OCI-LY1 (cell line): Measurements from ENCODE around the gene MCFD2.

Experiments used
- EZH2 ChIP-seq: fragments of 200-600 bp; sonication (generic), shearing (Covaris generic); IDR thresholded peaks from 2 replicates; pipeline ENCODE4 v1.8.0; 2017; ENCODE audit warnings: borderline replicate concordance, mixed run types, mild to moderate bottlenecking, antibody characterized with exemption, low read length, moderate library complexity, mixed read lengths
- TF ChIP-seq, protein P1 (sequence below): fragments of 200-600 bp; sonication (generic), shearing (Covaris generic); IDR thresholded peaks from 2 replicates; pipeline ENCODE4 v1.5.1; 2017; ENCODE audit warnings: mild to moderate bottlenecking, antibody characterized with exemption, low read length, moderate library complexity, mixed read lengths

DNA sequence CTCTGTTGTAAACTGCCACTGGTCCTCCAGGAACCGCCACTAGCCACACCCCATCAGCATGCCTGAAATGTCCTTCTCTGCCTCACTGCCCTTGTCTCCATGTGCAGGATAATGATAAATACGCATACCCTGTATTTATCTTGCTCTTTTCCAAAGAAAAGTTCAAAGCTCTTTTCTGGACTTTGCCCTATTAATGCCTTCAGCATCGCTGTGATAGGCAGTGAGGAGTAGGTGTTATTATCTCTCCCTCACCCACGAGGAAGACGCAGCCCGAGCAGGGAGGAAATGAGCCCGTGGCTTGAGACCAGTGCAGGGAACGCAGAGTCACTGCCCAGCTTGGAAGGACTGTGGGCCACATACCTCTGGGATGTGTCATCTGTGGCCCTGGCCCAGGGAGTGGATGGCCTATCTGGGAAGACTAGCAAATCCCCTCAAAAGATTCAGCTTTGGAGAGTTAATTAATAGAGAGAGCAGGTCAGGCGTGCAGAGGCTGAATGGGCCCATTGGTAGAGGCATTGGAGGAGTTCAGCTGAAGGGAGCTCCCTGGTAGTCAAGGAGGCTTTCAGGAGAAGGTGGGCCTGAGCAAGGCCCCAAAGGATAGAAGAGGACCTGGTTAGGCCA lies 39.5 kb upstream of the MCFD2 start:
- TF ChIP-seq, protein P1, sequence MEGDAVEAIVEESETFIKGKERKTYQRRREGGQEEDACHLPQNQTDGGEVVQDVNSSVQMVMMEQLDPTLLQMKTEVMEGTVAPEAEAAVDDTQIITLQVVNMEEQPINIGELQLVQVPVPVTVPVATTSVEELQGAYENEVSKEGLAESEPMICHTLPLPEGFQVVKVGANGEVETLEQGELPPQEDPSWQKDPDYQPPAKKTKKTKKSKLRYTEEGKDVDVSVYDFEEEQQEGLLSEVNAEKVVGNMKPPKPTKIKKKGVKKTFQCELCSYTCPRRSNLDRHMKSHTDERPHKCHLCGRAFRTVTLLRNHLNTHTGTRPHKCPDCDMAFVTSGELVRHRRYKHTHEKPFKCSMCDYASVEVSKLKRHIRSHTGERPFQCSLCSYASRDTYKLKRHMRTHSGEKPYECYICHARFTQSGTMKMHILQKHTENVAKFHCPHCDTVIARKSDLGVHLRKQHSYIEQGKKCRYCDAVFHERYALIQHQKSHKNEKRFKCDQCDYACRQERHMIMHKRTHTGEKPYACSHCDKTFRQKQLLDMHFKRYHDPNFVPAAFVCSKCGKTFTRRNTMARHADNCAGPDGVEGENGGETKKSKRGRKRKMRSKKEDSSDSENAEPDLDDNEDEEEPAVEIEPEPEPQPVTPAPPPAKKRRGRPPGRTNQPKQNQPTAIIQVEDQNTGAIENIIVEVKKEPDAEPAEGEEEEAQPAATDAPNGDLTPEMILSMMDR: no peak
- TF ChIP-seq EZH2: no peak
